Measurements from ENCODE around the gene TMC4.
A peak's percentile ranks its signal among the peaks of the same experiment; 100 is the strongest.

The TMC4 gene

DNA sequence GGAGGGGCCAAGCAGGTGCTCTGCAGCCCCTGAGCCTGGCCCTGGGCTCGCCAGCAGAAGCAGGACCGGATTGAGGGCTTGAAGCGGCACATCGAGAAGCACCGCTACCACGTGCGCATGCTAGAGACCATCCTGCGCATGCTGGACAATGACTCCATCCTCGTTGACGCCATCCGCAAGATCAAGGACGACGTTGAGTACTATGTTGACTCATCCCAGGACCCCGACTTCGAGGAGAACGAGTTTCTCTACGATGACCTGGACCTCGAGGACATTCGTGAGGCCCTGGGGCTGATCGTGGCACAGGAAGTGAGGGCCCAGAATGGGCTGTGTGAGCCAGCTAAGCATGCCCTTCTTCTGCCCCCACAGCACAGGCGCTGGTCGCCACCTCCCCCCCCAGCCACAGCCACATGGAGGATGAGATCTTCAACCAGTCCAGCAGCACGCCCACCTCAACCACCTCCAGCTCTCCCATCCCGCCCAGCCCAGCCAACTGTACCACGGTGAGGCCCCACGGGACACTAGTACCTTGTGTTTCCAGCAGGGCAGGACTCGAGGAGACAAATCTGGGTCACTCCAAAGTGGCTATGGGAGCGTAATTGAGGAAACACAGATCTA, 27.3 kb downstream of the TMC4 start:
- DNase-seq (ENCODE audit: low read depth): no peak
- TF ChIP-seq, protein P1, sequence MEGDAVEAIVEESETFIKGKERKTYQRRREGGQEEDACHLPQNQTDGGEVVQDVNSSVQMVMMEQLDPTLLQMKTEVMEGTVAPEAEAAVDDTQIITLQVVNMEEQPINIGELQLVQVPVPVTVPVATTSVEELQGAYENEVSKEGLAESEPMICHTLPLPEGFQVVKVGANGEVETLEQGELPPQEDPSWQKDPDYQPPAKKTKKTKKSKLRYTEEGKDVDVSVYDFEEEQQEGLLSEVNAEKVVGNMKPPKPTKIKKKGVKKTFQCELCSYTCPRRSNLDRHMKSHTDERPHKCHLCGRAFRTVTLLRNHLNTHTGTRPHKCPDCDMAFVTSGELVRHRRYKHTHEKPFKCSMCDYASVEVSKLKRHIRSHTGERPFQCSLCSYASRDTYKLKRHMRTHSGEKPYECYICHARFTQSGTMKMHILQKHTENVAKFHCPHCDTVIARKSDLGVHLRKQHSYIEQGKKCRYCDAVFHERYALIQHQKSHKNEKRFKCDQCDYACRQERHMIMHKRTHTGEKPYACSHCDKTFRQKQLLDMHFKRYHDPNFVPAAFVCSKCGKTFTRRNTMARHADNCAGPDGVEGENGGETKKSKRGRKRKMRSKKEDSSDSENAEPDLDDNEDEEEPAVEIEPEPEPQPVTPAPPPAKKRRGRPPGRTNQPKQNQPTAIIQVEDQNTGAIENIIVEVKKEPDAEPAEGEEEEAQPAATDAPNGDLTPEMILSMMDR (IDR thresholded peaks at IDR 0.05; ENCODE audit: control insufficient read depth, insufficient read depth, low read depth, low read length, missing control alignments): no peak
- H3K4me3 ChIP-seq (ENCODE audit: control insufficient read depth, low read depth, low read length): no peak overlapping the region

- TF ChIP-seq, protein P1 (IDR thresholded peaks at IDR 0.05; ENCODE audit: control insufficient read depth, insufficient read depth, low read depth, low read length, missing control alignments): no peak
- no peak overlapping the region for H3K4me3 ChIP-seq (ENCODE audit: control insufficient read depth, low read depth, low read length)
- no peak for DNase-seq (ENCODE audit: low read depth)
These were observed 30.7 kb downstream of the TMC4 start for GRCh38 chr19:54142166-54142780.

DNA sequence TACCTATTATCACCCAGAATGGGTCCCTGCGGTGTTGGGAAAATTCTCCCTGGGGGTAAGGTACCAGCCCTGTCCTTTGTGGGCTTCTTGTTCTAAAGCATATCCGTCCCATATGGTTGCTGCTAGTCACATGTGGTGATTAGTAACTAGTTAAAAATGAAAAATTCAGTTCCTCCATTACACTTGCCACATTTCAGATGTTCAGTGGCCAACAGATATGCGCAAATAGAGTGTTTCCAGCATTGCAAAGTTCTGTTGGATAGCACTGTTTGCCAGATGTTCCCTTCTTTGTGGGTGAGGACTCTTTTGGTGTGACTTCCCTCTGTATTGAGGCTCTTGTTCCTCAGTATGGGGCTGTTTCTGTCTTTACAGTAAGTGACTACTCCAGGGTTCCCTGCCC, 31.6 kb downstream of the TMC4 start:
- no peak overlapping the region for H3K4me3 ChIP-seq (ENCODE audit: control insufficient read depth, low read depth, low read length)
- DNase-seq (ENCODE audit: low read depth): no peak
- TF ChIP-seq, protein P1 (IDR thresholded peaks at IDR 0.05; ENCODE audit: control insufficient read depth, insufficient read depth, low read depth, low read length, missing control alignments): no peak

- peak overlapping the region; percentile 66 for H3K4me3 ChIP-seq (ENCODE audit: control insufficient read depth, low read depth, low read length)
- TF ChIP-seq, protein P1 (IDR thresholded peaks at IDR 0.05; ENCODE audit: control insufficient read depth, insufficient read depth, low read depth, low read length, missing control alignments): no peak
- DNase-seq (ENCODE audit: low read depth): no peak
These were observed 34.3 kb downstream of the TMC4 start for GRCh38 chr19:54138489-54139256.

- no peak for DNase-seq (ENCODE audit: low read depth)
- TF ChIP-seq, protein P1 (IDR thresholded peaks at IDR 0.05; ENCODE audit: control insufficient read depth, insufficient read depth, low read depth, low read length, missing control alignments): peak; percentile 8
- H3K4me3 ChIP-seq (ENCODE audit: control insufficient read depth, low read depth, low read length): peak within 1 kb of the TSS; percentile 66
These were observed 35.1 kb downstream of the TMC4 start, which contains the start of gene CNOT3 for GRCh38 chr19:54137699-54138488. Gene CNOT3, plus strand, starts transcription at chr19:54137762. Its CDS starts 5,217 bp downstream, at chr19:54142979.

Measured in AG09309 (cell line).